Measurements from ENCODE around the gene KRTAP10-1.

KRTAP10-1 gene

GRCh38 chr21:44527983-44528633 lies 11.9 kb downstream of the KRTAP10-1 start:
- no peak for DNase-seq (ENCODE audit: low read depth)

- no peak for DNase-seq (ENCODE audit: low read depth)
Measured at GRCh38 chr21:44527156-44527982, 12.6 kb downstream of the KRTAP10-1 start.

GRCh38 chr21:44526096-44526997 lies 13.6 kb downstream of the KRTAP10-1 start:
- no peak for DNase-seq (ENCODE audit: low read depth)

GRCh38 chr21:44525391-44526095 lies 14.5 kb downstream of the KRTAP10-1 start:
- no peak for DNase-seq (ENCODE audit: low read depth)

GRCh38 chr21:44524414-44525371 lies 15.3 kb downstream of the KRTAP10-1 start:
- DNase-seq (ENCODE audit: low read depth), result no peak

- no peak for DNase-seq (ENCODE audit: low read depth)
Measured at GRCh38 chr21:44523567-44524413, 16.2 kb downstream of the KRTAP10-1 start.

- DNase-seq (ENCODE audit: low read depth), result no peak
Measured at GRCh38 chr21:44522753-44523204, 17.2 kb downstream of the KRTAP10-1 start.

GRCh38 chr21:44521928-44522752 lies 17.9 kb downstream of the KRTAP10-1 start:
- no peak for DNase-seq (ENCODE audit: low read depth)

- DNase-seq (ENCODE audit: low read depth), result no peak
Measured at GRCh38 chr21:44521301-44521927, 18.6 kb downstream of the KRTAP10-1 start.

GRCh38 chr21:44520326-44521300 lies 19.4 kb downstream of the KRTAP10-1 start:
- no peak for DNase-seq (ENCODE audit: low read depth)

- no peak for DNase-seq (ENCODE audit: low read depth)
Measured at GRCh38 chr21:44519346-44520325, 20.4 kb downstream of the KRTAP10-1 start.

- DNase-seq (ENCODE audit: low read depth), result no peak
Measured at GRCh38 chr21:44518686-44519085, 21.3 kb downstream of the KRTAP10-1 start.

GRCh38 chr21:44517175-44517899 lies 22.7 kb downstream of the KRTAP10-1 start:
- DNase-seq (ENCODE audit: low read depth), result no peak

GRCh38 chr21:44516828-44517174 lies 23.2 kb downstream of the KRTAP10-1 start:
- no peak for DNase-seq (ENCODE audit: low read depth)

- no peak for DNase-seq (ENCODE audit: low read depth)
Measured at GRCh38 chr21:44516342-44516741, 23.7 kb downstream of the KRTAP10-1 start.

Measured in activated T-helper 9 cell treated with anti-CD3 and anti-CD28 coated beads, Interleukin-2, amount 50 U/mL, for 16 hours (primary cell).